Kidney tubule cell (primary cell): ENCODE measurements around the gene CPE.
"Not testable (repeated sequence)": the region's sequence is repeated elsewhere in the genome, so short reads cannot be mapped to it uniquely, and the experiment has no call there.

Source experiments
- DNase-seq: peaks from one replicate; pipeline ENCODE4 v3.0.0-alpha.2; 2018; ENCODE audit warnings: low spot score

CPE gene

DNA sequence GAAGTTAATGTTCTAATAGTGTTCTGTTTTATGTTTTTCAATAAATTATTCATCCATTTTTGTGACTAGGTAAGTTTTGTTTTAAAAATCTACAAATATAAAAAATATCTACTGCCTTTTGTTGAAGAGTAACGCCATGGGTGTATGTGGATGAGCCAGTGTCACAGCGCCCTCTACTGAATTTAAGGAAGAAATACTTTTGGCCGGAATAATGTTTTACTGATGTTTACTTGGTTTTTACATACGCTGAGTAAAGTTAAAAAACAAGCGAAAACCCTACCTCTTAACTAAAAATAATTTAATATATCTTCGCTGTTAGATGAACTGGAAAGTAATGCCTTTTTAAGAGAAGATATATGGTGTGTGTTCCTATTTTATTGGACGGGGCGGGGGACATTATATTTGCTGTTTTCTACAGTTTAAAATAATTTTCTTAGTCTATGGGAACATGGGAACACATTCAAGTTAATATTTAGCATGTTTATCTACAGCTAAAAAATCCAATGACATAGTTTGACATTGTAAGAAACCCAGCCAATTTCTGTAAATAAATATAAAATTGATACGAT is 86.1 kb downstream of the CPE start:
- DNase-seq: peak; percentile 61

DNA sequence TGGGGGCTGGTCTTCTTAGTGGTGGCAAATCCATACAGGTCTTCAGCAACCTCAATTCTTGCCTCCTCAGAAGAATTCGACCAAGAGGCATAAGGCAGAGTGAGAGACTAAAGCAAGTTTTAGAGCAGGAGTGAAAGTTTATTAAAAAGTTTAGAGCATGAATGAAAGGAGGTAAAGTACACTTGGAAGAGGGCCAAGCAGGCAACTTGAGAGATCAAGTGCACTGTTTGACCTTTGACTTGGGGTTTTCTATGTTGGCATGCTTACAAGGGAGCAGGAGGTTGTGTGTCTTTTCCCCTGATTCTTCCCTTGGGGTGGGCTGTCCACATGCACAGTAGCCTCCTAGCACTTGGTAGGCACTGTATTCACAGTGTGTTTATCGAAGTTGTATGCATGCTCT is 91.2 kb downstream of the CPE start:
- DNase-seq: no peak

GRCh38 chr4:165472943-165473676 is 94.3 kb downstream of the CPE start:
- DNase-seq: no peak

- no peak for DNase-seq
These were observed 96.2 kb downstream of the CPE start for GRCh38 chr4:165474784-165475705.

DNA sequence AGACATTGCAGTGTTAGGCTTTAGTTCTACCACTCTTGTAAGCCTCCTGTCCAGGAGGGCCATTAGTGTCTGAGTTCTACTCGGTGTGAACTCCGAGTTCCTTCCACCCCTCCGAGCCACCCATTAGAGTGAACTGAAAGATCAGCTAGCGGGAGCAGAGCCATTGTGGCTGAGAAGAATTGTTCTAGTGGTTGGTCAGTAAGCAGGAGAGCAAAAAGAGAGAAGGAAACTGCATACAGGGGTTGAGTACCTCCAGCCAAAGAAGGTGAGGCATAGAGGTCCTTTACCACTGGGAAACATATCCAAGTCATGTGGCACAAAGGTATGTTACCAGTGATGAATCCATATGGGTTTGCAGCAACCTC is 96.9 kb downstream of the CPE start:
- DNase-seq: no peak

GRCh38 chr4:165476214-165477098 is 97.6 kb downstream of the CPE start:
- DNase-seq: peak; percentile 76

DNA sequence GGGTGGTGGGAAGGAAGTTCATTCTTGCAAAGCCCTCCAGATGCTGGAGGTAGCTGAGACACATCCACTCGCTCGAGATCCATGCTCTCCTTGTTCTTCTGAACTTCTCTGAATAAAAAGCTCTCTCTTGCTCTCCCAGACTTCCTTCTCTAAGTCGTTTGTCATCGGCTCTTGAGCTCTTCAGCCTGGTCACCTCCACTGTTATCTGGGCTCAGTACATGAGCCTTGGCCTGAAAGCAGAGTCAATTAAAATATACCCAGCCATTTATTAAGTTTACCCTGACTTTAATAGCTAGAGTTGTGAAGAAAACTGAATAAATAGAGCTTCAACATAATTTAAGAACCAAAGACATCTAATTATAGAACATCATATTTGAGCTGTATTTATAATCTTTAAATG is 99.0 kb downstream of the CPE start:
- no peak for DNase-seq

- DNase-seq: no peak
These were observed 99.5 kb downstream of the CPE start for GRCh38 chr4:165478260-165478659.

- DNase-seq: no peak
These were observed 102.4 kb downstream of the CPE start for GRCh38 chr4:165481053-165481835.

GRCh38 chr4:165489786-165490185 is 111.0 kb downstream of the CPE start:
- no peak for DNase-seq

GRCh38 chr4:165492583-165492982 is 113.8 kb downstream of the CPE start:
- not testable (repeated sequence) for DNase-seq

- DNase-seq: peak; percentile 67
These were observed 114.6 kb downstream of the CPE start for GRCh38 chr4:165493359-165493758.

GRCh38 chr4:165502916-165503907 is 124.4 kb downstream of the CPE start:
- peak; percentile 51 for DNase-seq

DNA sequence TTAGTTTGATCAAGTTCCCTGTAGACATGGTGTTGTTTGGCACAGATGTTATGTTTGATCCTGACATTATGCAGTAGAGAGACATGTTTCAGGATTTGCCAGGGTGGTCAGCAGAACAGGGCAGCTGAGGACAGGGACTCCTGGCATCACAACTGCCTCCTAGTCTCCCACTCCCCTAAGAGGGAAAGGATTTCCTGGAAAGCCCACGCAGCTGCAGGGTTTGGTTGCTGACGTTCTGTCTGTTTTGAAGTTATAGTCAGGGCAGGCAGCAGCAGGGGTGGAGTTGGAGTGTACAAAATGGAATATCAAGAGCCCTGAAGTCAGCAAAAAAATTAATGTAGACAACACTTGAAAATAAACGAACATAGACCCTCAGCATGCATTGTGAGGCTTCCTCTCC is 125.4 kb downstream of the CPE start:
- no peak for DNase-seq

DNA sequence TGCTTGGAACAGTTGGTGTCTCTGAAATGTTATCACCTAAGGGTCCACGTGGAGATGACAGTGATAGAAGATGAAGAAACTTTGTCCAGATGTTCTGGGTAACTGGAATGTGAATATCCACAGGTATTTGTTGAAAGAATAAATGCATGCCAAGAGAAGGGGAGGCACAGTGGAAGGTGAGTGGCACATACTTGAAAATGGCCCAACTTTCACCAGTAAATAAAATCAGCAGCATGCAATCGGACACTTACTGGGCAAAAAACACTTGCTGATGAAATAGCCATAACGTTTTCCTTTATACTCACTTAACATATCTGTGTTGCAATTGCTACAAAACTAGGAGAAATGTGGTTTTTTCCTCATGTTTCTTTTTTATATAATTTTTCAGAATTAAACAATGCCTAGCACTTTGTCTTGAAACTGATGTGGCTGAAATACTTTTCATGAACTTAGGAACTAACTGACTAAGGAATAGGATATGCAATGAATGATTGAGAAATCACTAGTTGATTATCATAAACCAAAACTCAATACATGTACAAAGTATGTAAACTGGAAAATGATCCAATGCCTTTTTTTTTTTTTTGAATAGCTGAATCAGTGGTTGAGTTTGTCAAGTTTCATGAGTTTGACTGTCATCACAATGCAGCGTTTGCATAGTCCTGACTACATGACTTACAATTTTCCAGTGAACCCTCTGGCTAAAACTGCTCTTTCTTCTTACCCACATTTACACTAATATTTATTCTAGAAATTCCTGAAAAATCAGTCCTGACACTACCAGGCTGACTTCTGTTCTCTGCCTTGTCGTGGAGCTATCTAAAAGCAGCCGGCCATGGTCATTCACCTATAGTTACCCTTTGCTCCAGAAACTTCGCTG is 127.4 kb downstream of the CPE start:
- DNase-seq: no peak

DNA sequence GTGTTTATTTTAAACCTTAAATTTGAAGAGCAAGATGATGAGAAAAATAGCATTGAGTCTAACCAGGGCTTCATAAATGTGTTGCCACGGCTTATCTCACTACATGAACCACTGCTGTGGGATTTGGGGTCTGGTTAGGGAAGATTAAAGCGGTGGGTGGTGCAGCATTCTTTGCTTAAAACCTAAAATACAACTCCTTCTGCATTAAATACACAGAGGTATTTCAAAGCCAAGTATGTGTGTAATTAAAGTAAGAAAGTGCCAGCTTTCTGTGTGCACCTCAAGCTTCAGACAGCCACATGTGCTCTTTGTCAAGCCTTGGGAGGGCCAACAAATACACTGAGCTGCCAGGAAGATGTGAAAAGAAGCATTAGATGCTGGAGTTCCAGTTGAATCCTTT is 128.0 kb downstream of the CPE start:
- DNase-seq: no peak

GRCh38 chr4:165507381-165507780 is 128.6 kb downstream of the CPE start:
- DNase-seq: no peak

DNA sequence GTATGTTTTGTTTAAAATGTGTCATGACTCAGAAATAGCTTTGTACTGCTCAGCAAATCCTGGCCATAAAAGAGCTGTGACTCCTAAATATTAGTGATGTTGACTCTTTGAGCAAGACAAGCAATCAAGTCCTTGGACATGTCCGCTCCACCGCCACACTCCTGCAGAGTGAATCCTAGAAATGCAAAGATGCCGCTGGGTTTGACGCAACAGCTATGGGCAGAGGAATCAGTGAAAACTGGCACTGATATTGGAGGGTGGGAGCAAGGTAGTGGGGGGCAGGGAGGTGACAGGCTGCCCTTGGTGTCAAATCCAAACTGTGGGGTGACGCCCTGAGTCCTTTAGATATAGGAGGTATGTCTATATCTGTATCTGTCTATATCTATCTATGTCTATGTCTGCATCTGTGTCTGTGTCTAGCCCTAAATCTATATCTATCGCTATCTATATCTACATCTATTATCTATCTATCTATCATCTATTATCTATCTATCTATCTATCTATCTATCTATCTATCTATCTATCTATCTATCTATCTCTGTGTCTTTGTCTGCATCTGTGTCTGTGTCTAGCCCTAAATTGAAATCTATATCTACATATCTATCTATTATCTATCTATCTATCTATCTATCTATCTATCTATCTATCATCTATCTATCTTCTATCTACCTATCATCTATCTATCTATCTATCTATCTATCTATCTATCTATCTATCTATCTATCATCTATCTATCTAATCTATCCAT is 129.7 kb downstream of the CPE start:
- no peak for DNase-seq
